Neutrophil (primary cell): Measurements from ENCODE around the gene ALDH3B1.
"Not testable (repeated sequence)": the region's sequence is repeated elsewhere in the genome, so short reads cannot be mapped to it uniquely, and the experiment has no call there.

Experiments
- H3K27ac ChIP-seq: fragments of 200-600 bp; sonication (generic); 2 replicates; pipeline ENCODE4 v1.5.1; 2016; ENCODE audit warnings: mild to moderate bottlenecking, moderate library complexity
- H3K27me3 ChIP-seq: fragments of 200-600 bp; sonication (generic); 2 replicates; pipeline ENCODE4 v1.6.0; 2016; ENCODE audit warnings: mild to moderate bottlenecking
- H3K36me3 ChIP-seq: fragments of 200-600 bp; sonication (generic); 2 replicates; pipeline ENCODE4 v1.5.1; 2017
- H3K4me1 ChIP-seq, 2 experiments: fragments of 200-600 bp in 1 of 2; sonication (generic) in 1 of 2; 1 replicate in 1 of 2; 2 replicates in 1 of 2; pipeline versions ENCODE4 v1.5.1 to v1.6.1; 2013 to 2016; ENCODE audit warnings: low read depth in 1 of 2, low read length in 1 of 2, mild to moderate bottlenecking in 1 of 2, moderate library complexity in 1 of 2; ENCODE audit not compliant: control insufficient read depth in 1 of 2, insufficient read depth in 1 of 2
- H3K4me3 ChIP-seq, 2 experiments: fragments of 200-600 bp in 1 of 2; sonication (generic) in 1 of 2; 1 replicate in 1 of 2; 2 replicates in 1 of 2; pipeline ENCODE4 v1.5.1; 2013 to 2016; ENCODE audit warnings: low read depth in 1 of 2, low read length in 1 of 2, mild to moderate bottlenecking in 1 of 2, moderate library complexity in 1 of 2
- H3K9me3 ChIP-seq: fragments of 200-600 bp; sonication (generic); 2 replicates; pipeline ENCODE4 v1.5.1; 2016
- CTCF ChIP-seq: fragments of 200-600 bp; sonication (generic); IDR thresholded peaks from 2 replicates; pipeline ENCODE4 v1.5.1; 2016; ENCODE audit warnings: antibody characterized with exemption

The ALDH3B1 gene

GRCh38 chr11:67983951-67984350, 26.2 kb upstream of the ALDH3B1 start:
- no peak for TF ChIP-seq CTCF
- H3K36me3 ChIP-seq: no peaks in the 10 kb centered on the region
- H3K27me3 ChIP-seq: peaks cover 2% of the 10 kb centered on the region
- no peak overlapping the region for H3K4me3 ChIP-seq
- no peak overlapping the region for H3K27ac ChIP-seq
- H3K9me3 ChIP-seq: no peaks in the 10 kb centered on the region
- H3K4me1 ChIP-seq: no peaks in the 10 kb centered on the region

GRCh38 chr11:67985302-67985701, 24.8 kb upstream of the ALDH3B1 start:
- H3K27ac ChIP-seq, H3K4me3 ChIP-seq, H3K9me3 ChIP-seq, H3K27me3 ChIP-seq, H3K36me3 ChIP-seq, H3K4me1 ChIP-seq: not testable (repeated sequence)

- peaks cover 42% of the 10 kb centered on the region for H3K36me3 ChIP-seq
- H3K4me1 ChIP-seq, H3K4me3 ChIP-seq, H3K9me3 ChIP-seq, H3K27me3 ChIP-seq, H3K27ac ChIP-seq: not testable (repeated sequence)
These were observed 19.4 kb upstream of the ALDH3B1 start for GRCh38 chr11:67990546-67991346.

- not testable (repeated sequence) for H3K27ac ChIP-seq, H3K27me3 ChIP-seq, H3K9me3 ChIP-seq, H3K4me3 ChIP-seq, H3K4me1 ChIP-seq
- H3K36me3 ChIP-seq: peaks cover 50% of the 10 kb centered on the region
These were observed 18.6 kb upstream of the ALDH3B1 start for GRCh38 chr11:67991347-67992121.

- H3K27ac ChIP-seq, H3K4me1 ChIP-seq, H3K4me3 ChIP-seq, H3K9me3 ChIP-seq, H3K27me3 ChIP-seq: not testable (repeated sequence)
- peak; percentile 70 for TF ChIP-seq CTCF
- H3K36me3 ChIP-seq: peaks cover 73% of the 10 kb centered on the region
These were observed 16.3 kb upstream of the ALDH3B1 start for GRCh38 chr11:67993821-67994220.

GRCh38 chr11:67994387-67994786, 15.7 kb upstream of the ALDH3B1 start:
- not testable (repeated sequence) for H3K27me3 ChIP-seq, H3K4me1 ChIP-seq, H3K4me3 ChIP-seq, H3K27ac ChIP-seq, H3K9me3 ChIP-seq
- H3K36me3 ChIP-seq: peaks cover 78% of the 10 kb centered on the region

GRCh38 chr11:67995129-67995528, 15.0 kb upstream of the ALDH3B1 start:
- H3K36me3 ChIP-seq: peaks cover 84% of the 10 kb centered on the region
- H3K4me3 ChIP-seq, H3K4me1 ChIP-seq, H3K9me3 ChIP-seq, H3K27ac ChIP-seq, H3K27me3 ChIP-seq: not testable (repeated sequence)

- not testable (repeated sequence) for H3K4me1 ChIP-seq, H3K27ac ChIP-seq, H3K9me3 ChIP-seq, H3K27me3 ChIP-seq, H3K4me3 ChIP-seq
- peaks cover 84% of the 10 kb centered on the region for H3K36me3 ChIP-seq
These were observed 14.5 kb upstream of the ALDH3B1 start for GRCh38 chr11:67995579-67995978.
